NCI-H524 treated with DMSO at 0.1 percent for 48 hours (cell line): Measurements from ENCODE around the gene SYT1.
A peak's percentile ranks its signal among the peaks of the same experiment; 100 is the strongest.
"Not testable (repeated sequence)": the region's sequence is repeated elsewhere in the genome, so short reads cannot be mapped to it uniquely, and the experiment has no call there.

ENCODE experiments used
- DNase-seq: peaks from one replicate; lab custom pipeline; 2025; lab: John Stamatoyannopoulos, UW

Gene SYT1

DNA sequence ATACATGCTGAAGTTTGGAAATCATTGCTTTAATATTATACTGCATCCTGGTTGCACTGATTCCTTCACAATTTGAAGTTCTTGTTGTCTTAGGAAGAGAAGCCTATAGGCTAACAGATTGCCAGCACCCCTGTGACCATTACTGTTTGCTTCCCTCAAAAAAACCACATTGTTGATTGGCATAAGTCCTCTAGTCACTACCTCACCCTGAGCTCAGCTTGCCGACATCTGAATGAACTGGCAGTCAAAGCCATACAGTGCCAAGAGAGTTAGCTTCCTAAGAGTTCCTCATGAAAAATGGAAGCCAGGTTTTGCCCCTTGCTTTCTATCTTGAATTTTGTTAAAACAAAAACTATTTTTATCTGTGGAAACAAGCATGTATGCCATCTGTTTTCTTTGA, 276.1 kb downstream of the SYT1 start:
- no peak for DNase-seq

DNA sequence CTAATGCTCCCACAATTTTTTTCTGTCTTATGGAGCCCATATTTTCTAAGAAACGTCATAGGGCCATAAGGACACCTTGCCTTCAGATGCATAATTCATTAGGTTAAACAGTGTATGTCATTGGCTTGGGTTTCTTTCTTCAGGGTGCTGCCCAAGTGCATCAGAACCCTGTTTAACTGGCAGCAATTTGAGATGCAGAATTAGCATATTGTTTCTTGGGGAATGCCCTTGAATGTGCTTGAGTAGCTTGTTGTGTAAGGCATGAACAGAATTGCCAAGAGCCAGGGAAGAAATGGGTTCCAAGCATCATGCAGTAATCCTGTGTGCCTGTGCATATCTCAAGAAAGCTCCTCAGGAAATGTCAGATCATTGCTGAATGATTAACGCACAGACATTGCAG, 277.2 kb downstream of the SYT1 start:
- no peak for DNase-seq

DNA sequence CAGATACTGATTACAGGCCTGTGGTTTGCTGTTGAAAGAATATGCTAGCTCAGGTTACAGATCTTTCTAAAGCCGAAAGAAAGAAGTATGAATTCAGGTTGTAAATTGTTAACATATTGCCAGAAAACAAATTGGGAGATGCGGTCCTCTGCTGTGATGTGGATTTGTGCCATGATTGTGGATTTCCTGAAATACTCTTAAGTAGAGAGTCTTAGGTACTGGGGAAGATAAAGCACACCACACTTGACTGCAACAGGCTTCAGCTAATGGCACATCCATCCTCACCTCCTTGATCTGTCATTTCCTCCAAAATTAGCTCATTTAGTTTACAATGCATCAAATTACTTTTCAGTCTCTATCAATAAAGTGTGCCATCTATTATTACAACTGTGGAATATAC, 279.2 kb downstream of the SYT1 start:
- no peak for DNase-seq

DNA sequence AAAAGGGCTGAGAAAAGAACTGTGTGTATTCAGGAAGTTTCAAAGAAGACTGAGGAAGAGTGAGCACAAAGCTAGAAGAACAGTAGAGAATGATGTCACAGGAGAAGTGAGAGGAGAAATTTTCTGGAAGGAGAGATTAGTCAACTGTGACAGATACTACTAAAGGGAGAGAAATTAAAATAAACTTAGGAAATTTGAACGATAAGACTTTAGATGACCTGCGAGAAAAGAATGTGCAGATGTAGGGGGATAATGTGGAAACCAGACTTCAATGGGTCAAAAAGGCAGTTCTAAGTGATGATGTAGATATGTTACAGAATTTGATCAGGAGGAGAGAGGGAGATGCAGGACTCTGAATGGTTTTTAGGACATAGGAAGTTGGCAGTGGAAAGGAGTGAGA, 287.4 kb downstream of the SYT1 start:
- DNase-seq: no peak

DNA sequence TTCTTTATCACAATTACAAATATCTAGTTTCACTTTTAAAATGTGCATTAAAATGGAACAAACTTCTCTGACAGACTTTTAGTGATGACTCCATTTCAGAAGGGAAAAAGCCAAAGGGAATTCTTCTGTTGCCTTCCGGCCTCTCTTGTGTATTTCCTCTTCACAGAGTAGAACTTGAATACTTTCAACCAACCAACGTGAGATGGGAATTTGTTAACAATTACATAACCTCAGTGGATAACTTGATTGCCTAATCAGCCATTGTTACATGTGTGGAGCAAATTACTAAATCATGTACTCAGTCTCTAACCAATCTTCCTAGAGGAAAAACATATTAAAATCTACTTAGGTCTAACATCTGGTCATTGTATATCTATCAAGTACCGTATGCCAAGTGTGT, 291.1 kb downstream of the SYT1 start:
- DNase-seq: no peak

DNA sequence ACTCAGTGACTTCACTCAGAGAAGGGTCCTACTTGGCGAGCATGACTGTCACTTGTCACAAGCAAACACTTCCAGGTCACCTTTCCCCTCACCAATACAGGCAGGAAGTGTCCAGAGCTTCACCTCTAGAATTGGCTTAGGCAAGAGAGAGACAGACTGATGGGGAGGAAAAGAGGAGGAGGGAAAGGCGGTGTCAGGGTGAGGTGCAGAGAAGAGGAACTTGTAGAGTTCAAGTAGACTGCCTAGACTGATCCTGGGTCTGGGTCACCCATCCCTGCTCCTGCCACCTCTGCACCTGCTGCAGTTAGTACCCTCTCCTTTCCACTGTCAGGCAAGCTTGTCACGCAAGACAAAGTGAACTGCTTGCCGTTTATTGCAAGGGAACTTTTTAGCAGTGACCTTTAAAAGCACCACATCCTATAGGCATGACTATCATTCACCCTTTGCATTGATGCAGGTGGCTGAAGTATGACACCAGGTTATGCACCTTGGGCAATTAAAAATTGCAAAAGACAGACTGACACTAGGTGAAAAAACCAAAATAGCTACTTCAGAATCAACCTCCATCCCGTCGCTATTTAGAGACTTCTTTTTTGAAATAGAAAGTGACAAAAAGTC, 292.4 kb downstream of the SYT1 start:
- DNase-seq: no peak

DNA sequence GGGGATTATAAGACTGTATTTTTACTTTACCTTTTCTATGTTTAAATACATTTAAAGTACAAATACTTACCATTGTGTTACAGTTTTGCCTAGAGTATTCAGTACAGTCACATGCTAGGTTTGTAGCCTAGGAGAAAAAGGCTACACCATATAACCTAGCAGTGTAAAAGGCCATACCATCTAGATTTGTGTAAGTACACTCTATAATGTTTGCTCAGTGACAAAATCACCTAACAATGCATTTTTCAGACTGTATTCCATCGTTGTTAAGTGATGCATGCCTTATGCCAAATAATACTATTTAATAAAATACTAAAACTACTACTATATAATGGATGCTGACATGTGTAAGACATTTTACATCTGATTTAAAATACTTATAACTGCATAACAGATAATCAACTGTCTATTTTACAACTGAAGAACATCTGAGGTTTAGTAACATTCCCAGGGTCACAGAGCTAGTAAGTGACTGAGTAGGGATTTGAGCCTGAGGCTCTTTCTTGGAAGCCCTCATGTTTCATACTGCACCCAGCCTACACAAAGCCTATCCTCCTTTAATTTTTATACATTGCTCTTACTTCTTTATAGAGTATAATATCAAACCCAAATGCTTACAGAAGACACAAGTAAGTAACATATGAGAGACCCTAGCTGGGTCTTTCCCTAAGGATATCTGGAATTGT, 296.8 kb downstream of the SYT1 start:
- no peak for DNase-seq

DNA sequence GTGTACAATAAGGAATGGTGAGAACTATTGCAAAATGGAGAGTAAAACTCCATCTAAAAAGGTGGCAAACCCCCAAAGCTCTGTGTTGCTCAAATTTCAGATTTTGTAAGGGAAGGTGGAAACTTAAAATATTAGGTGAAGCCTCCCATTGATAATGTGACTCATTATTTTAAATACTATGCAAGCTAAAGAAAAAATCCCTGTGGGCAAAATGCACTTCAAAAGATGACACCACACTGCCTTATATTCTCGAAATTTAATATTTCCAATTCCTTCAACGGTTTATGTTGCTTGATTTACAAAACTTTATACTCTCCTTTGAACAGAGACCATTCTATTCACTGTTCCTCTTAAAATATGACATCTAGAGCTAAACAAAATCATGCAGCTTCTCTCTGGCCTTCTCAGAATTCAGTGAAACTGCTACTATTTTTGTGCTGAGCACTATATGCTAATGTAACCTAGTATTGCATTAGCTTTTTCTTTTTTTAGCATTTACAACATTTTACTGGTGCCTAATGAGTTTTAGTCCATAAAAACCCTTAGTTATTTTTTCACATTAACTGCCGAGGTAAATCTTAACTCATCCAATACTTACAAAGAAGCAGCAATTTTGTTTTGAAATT, 297.7 kb downstream of the SYT1 start:
- DNase-seq: no peak

DNA sequence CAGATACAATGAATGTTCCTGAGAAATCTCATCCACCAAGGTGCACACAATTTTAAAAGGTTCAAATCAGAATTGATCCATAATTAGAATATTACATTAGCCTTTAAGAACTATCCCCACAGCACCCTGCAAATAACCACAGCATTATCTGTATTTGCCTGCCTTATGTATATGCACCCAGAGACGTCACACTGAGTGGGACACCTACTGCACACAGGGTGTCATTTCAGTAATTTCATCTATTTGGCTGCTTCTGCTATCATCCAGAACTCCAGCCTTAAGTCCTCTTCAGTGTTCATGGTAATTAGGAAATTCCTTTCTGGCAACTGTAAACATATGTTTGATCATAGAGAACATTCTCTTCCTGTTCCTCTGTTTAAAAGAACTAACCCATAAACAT, 298.4 kb downstream of the SYT1 start:
- no peak for DNase-seq

DNA sequence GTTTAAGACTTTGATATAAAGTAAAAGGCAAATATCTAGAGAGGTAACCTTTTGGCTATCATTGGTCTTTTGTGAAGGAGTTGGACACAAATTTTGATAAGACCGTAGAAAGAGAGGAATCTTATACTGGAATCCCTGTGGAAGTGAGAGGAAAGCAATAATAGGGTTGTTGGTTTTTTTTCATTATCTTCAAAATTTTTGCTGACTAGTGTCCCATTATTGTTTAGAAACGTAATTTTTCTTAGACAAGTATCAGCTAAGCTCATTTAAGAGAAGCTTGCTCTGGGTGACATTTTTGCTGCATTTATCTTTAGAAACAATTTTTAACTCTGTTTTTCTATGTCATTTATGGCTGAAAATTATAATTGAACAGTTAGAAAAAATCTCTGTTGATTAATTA, 300.3 kb downstream of the SYT1 start:
- DNase-seq: no peak

DNA sequence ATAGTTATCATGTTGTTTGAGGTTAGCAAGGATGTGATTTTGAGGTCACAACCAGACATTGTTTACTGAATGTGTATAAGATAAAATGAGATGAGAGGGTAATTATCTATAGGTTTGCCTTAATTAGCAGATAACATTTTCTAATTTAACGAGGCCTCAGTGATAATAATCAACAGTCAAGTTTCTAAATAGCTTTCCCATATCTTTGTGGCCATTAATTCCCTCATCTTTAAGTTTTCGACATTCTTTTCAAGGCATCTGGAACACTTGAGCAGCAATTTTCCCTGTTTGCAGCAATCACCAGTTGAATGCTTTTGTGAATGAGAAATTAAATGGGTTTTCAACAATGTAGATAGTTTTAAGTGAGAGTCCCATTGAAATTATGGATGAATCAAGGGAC, 304.1 kb downstream of the SYT1 start:
- no peak for DNase-seq

DNA sequence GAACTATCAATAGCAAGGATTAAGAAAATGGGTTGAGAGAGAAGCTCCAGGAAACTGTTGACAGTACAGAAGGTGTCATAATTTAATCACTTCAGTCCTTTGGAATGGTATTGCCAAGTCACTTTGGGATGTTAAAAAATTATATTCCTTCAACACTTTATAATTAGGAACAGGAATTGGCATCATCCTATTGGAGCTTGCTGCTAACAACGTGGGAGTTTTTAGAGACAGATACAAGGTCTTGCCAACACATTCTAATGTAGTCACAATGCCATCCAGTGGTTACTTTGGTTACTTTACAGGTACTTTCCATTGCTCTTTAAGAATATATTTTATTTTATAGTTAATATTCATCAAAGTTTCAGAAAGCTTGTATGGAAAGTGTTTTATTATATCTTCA, 310.1 kb downstream of the SYT1 start:
- DNase-seq: no peak

DNA sequence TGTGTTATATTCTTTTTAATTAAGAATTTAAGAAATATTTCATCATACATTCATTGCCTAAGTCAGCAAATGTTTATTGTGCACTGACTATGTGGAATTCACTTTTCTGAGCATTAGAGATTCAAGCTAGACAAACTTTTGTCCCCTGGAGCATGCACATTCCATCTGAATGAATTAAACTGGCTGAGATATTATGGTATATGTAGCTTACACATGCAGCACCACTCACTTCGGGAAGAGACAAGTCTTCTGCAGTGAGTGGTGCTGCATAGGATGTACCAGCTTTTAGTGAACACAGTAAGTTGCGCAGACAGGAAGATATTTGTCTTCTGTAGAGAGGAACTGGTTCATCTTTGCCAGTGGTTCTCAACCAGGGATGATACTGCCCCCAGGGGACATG, 318.4 kb downstream of the SYT1 start:
- no peak for DNase-seq

DNA sequence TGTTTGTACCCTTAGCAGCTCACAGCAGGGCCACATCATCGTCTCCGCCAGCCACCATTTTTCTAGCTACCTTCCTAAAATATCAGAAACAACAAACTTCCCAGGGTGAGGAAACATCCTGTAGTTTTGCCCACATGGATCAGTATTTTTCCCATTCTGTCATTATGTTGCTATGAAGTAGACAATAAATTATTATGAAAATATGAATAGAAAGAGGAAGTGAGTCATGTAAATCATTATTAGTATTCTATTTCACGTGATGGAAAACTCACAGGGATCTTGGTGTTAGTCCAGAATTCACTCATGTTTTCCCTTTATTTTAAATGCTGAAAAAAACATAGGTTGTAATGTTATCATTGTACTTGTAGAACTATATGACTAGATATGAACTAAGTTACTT, 319.4 kb downstream of the SYT1 start:
- no peak for DNase-seq

DNA sequence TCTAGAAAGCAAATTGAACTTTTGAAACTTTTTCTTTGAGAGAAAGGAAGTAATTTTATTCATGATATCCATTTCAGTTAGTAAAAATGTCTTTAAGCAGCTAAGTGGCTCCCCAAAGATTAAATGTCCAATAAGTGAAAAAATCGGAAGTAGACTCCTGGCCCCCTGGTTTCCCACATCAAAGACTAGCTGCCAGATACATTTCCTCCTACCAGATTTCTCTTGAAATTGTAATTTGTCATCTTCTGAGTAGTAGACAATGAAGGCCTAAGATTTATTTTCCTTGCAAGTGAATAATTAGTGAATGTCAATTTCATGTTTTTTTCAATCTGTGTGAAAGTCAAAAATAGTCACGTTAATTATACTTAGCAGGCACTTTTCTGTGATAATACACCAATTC, 321.9 kb downstream of the SYT1 start:
- no peak for DNase-seq

DNA sequence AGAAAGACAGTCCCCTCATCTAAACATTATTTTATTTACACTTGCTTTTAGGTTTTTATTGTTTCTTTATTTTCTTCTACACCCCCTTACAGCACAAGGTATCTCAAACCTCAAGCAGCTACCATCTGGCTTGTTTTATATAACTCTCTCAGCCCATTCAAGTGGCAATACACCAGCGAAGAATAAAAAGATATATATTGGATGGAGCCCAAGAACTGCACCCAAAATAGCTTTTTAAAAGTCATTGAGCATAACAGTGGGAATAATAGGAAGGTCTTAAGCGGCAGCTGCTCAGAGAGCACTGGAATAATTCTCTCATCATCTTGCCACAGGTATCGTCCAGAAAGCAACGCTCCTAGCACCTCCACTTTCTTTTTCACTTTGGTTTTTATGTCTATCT, 322.5 kb downstream of the SYT1 start:
- DNase-seq: peak; percentile 45

DNA sequence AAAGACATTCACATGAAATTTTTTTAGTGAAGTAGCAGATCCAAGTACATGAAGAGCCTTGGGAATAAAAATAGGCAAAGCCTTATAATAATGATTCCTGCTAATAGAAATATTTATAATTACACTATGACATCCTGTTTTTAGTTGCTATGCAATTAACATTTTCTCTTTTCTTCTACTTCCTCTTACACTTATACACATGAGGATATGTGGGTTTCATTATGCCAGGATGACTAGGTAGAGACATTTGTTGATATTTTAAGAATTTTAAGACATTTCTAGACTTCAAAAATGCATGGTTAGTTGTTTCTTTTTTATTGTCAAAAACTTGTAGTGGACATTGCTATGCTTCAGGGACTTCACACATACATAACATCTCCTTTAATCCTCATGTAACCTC, 326.8 kb downstream of the SYT1 start:
- no peak for DNase-seq

DNA sequence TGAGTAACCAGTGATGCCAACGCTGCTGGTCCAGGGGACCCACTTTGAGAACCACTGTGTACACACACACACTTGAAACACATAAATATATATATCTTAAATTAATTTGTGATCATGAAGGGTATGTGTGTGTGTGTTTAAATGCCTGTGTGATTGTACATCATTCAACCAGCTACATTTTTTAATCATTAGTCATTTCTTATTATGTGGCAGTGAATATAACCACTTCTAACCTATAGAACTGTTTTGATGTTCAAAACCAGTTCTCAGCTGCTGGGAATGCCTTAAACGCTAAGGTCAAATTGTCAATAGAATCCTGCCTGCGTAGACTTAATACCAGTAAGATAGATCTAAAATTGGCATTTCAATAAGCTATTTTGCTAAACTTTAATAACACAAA, 330.0 kb downstream of the SYT1 start:
- no peak for DNase-seq

DNA sequence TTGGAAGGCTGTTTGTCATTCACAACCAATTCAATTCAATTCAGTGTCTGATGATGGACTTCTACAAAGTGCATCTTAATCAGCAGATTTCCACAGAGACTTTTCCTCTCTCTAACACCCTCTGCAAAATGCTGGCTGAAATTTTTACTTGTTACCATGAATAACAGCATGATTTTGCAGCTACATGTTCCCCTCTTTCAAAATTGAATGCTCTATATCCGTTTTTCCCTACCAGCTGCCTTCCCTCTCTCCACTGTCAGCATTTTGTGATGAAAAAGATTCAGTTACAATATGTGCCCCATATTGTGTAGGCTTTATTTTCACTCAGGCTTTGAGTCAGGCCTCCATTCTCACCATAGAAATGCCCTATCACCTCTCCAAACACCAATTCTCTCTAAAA, 334.6 kb downstream of the SYT1 start:
- no peak for DNase-seq

DNA sequence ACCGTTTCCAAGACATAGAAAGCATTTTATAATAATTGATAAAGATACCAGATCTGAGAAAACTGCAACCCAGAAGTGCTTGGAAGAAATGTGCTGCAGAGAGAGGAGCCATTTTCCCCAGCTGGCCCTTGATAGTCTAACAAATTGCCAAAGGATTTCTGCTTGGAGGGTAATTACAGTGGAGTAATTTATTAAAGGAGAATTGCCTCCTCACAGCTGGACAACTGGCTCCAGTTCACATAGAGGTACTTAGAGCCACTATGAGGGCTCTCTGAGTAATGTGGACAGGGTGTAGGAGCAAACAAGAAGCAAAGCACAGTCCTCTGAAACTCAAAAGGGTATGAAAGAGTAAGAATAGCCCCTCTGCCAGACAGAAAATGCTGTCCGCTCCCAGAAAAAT, 335.6 kb downstream of the SYT1 start:
- no peak for DNase-seq

DNA sequence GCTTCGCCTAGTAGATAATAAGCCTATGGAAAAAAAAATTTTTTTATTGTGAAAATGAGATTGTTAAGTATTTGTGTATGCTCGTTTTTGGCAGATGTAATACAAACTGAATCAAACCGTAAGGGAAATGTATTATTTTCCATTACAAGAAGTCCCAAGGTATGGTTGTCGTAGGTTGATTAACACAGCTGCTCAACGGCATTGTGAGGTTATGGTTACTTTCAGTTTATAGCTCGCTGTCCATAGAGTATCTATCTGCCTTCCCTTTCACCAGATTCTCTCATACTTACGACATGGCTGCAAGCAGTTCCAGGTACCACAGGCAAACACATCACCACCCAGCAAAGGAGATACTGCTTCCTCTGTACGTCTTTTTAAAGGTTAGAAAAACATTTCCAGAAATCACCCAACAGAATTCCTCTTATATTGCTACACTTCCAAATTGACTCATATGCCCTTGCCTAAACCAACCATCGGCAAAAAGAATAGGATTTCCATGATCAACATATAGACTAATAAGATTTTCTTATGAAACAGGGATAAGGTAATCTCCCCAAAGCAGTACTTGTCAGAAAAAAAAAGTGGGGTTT, 338.6 kb downstream of the SYT1 start:
- no peak for DNase-seq

DNA sequence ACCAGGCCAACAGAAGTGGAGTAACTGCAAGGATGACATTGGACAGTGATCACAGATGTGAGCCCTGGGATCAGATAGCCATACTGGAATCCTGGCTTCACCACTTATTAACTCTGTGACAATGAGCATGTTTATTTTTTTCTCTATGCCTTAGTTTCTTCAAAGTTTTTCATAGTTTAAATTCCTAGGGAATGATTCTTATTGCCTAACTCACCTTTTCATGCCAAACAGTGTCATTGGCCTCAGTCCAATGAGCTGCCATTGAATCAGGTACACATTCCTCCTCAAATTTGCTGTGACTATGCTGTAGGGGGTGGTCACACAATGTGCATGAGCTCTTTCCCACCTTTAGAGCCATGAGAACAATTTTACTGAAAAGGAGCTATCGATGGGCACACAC, 342.3 kb downstream of the SYT1 start:
- DNase-seq: no peak

DNA sequence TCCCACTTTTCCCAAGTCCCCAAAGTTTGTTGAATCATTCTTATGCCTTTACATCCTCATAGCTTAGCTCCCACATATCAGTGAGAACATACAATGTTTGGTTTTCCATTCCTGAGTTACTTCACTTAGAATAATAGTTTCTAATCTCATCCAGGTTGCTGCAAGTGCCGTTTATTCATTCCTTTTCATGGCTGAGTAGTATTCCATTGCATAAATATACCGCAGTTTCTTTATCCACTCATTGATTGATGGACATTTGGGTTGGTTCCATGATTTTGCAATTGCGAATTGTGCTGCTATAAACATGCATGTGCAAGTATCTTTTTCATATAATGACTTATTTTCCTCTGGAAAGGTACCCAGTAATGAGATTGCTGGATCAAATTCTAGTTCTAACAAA, 345.8 kb downstream of the SYT1 start:
- DNase-seq: not testable (repeated sequence)
